Measurements from ENCODE around the gene CNOT6L.

DNA sequence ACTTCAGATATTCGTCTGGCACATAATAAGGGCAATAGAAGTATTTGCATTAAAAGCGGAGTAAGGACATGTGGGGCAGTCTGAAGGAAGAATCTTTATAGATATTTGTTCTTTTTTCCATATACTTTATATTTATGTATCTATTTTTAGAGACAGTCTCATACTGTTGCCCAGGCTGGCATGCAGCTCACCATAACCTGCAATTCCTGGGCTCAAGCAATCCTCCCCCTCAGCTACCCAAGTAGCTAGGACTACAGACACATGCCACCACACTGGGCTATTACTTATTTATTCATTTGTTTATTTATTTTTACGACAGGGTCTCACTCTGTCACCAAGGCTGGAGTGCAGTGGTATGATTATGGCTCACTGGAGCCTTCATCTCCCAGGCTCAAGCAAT is 26.8 kb upstream of the CNOT6L start:
- TF ChIP-seq, protein P1, sequence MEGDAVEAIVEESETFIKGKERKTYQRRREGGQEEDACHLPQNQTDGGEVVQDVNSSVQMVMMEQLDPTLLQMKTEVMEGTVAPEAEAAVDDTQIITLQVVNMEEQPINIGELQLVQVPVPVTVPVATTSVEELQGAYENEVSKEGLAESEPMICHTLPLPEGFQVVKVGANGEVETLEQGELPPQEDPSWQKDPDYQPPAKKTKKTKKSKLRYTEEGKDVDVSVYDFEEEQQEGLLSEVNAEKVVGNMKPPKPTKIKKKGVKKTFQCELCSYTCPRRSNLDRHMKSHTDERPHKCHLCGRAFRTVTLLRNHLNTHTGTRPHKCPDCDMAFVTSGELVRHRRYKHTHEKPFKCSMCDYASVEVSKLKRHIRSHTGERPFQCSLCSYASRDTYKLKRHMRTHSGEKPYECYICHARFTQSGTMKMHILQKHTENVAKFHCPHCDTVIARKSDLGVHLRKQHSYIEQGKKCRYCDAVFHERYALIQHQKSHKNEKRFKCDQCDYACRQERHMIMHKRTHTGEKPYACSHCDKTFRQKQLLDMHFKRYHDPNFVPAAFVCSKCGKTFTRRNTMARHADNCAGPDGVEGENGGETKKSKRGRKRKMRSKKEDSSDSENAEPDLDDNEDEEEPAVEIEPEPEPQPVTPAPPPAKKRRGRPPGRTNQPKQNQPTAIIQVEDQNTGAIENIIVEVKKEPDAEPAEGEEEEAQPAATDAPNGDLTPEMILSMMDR (IDR thresholded peaks at IDR 0.05; ENCODE audit: low read depth, low read length, poor library complexity, severe bottlenecking): no peak
- no peak for TF ChIP-seq EZH2phosphoT487 (IDR thresholded peaks at IDR 0.05; ENCODE audit: borderline replicate concordance, low read length)

Measured in DOHH2 (cell line).